GM10266 (cell line): ENCODE data around the gene LTBR.

Experiments used
- DNase-seq: peaks from one replicate; pipeline ENCODE4 v3.0.0; 2012; ENCODE audit errors: extremely low spot score
- TF ChIP-seq, protein P1 (sequence below): IDR thresholded peaks from 2 replicates; pipeline ENCODE4 v1.5.1; 2012; ENCODE audit warnings: mild to moderate bottlenecking, low read depth; ENCODE audit not compliant: control insufficient read depth, insufficient read depth; ENCODE audit errors: missing control alignments

Gene LTBR

DNA sequence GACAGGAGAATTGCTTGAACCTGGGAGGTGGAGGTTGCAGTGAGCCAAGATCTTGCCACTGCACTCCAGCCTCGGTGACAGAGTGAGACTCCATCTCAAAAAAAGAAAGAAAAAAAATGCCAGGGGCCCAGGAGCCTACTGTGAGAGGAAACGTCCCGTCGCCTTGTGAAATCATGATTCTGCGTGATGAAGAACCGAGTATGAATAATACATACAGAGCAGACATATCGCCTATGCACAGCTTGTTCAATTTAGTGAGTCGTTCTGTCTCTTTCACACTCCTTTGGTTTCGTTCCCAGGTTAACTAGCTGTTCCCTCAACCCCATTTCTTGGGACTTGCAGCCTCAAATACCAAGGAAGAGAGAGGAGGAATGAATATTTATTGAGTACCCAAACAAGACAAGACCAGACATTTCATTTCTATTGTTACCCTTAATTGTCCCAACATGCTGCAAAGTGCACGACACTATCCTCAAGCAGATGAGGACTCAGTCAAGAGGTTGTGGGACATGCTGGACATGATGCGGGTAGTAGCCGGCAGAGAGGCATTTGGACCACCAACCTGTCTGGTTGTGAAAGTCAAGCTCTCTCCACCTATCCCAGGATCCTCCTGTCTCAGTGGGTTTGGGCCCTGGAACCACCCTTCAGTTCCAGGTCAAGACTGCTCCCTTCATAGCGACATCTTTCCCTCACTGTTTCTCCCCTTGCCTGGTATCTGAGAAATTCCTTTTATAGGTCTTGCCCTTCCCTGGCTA lies 52.2 kb downstream of the LTBR start:
- TF ChIP-seq, protein P1, sequence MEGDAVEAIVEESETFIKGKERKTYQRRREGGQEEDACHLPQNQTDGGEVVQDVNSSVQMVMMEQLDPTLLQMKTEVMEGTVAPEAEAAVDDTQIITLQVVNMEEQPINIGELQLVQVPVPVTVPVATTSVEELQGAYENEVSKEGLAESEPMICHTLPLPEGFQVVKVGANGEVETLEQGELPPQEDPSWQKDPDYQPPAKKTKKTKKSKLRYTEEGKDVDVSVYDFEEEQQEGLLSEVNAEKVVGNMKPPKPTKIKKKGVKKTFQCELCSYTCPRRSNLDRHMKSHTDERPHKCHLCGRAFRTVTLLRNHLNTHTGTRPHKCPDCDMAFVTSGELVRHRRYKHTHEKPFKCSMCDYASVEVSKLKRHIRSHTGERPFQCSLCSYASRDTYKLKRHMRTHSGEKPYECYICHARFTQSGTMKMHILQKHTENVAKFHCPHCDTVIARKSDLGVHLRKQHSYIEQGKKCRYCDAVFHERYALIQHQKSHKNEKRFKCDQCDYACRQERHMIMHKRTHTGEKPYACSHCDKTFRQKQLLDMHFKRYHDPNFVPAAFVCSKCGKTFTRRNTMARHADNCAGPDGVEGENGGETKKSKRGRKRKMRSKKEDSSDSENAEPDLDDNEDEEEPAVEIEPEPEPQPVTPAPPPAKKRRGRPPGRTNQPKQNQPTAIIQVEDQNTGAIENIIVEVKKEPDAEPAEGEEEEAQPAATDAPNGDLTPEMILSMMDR, result no peak

DNA sequence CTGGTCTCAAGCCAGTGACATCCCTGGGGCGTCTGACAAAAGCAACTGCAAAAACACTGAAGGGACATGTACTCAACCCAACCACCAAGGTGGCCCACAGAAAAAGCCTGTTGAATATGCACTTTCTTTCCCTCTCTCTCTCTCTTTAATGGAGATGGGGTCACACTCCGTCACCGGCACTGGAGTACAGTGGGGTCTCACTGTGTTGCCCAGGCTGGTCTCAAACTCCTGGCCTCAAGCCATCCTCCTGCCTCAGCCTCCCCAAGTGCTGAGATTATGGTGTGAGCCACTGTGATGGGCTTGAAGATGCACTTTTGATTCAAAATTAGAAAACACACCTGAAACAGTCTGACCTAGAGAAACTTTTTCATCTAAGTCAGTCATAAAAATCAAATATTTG lies 53.6 kb downstream of the LTBR start:
- TF ChIP-seq, protein P1, result no peak
- no peak for DNase-seq

More for the DNA sequence above, 52.2 kb downstream of the LTBR start:
- DNase-seq, result no peak

DNA sequence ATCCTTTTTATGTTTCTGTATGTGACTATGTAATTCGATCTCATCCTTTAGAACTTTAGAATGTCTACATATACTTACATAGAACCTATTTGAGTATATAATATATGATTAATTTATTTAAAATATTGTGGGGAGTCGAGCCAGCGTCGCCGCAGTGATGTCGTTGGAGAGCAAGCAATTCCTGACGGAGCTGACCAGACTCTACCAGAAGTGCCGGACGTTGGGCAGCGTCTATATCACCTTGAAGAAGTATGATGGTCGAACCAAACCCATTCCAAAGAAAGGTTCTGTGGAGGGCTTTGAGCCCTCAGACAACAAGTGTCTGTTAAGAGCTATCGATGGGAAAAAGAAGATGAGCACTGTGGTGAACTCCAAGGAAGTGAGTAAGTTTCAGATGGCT lies 54.4 kb downstream of the LTBR start:
- no peak for DNase-seq
- TF ChIP-seq, protein P1, result no peak

DNA sequence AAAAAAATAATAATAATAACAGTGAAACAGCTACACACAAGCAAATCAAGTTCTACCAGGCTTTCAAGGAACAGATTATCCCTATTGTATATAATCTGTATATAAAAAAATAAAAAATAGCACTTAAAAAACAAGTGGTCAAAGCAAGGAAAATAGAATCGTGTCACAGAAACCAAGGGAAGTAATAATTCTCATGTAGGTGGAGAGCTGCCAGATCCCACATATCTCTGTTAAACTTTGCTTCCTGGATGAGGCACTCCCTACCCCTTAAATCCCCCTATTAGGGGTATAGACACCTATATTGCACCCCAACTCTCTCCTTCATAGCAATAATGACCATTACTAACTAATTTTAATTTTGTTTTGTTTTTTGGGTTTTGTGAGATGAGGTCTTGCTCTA lies 56.4 kb downstream of the LTBR start:
- no peak for DNase-seq
- TF ChIP-seq, protein P1, result no peak
